Endothelial cell of umbilical vein (primary cell): ENCODE measurements around the gene VWA5B2. TPM values are rescaled to one million over a fixed set of nuclear protein-coding genes. Genes with fewer than 3 reads are reported as not detected.

Source experiments
- BruUV-seq: library from RNA; stranded (reverse); fragments of 400-500 nt; replicated peaks from 2 replicates; lab custom pipeline; 2021; lab: Mats Ljungman, UMichigan
- CTCF ChIA-PET: fragments of 300-600, 350-600 bp; sonication (Branson Sonifier 250); formaldehyde crosslinking; loops from one replicate; lab custom pipeline; 2021; ENCODE audit warnings: antibody characterized with exemption, inconsistent platforms; lab: Charles Lee
- POLR2A ChIA-PET: fragments of 300-600, 350-600 bp; sonication (Branson Sonifier 250); formaldehyde crosslinking; loops from one replicate; lab custom pipeline; 2021; ENCODE audit warnings: antibody characterized with exemption, inconsistent platforms; lab: Charles Lee
- DNase-seq: peaks from one replicate; pipeline ENCODE4 v3.0.0-alpha.2; 2011; ENCODE audit warnings: low read depth, low spot score
- FAIRE-seq: peaks from 2 replicates; lab custom pipeline; 2011; peaks lifted over from hg19 to GRCh38; lab: Jason Lieb, UNC
- H2AFZ ChIP-seq: 2 replicates; pipeline ENCODE4 v1.6.0; 2012; ENCODE audit warnings: low read depth, low read length, control low read depth, inconsistent platforms
- H3K27ac ChIP-seq: 2 replicates; pipeline ENCODE4 v1.5.1; 2011; ENCODE audit warnings: low read depth, mild to moderate bottlenecking, control low read depth, low read length, moderate library complexity; ENCODE audit not compliant: insufficient read depth
- H3K27me3 ChIP-seq, 2 experiments: 2 replicates each; pipeline versions ENCODE4 v1.6.0 to v1.6.1; 2011; ENCODE audit warnings: low read length in 2 of 2, mixed read lengths in 1 of 2; ENCODE audit not compliant: control insufficient read depth in 2 of 2, insufficient read depth in 2 of 2
- H3K36me3 ChIP-seq, 2 experiments: 2 replicates in 1 of 2; 3 replicates in 1 of 2; pipeline ENCODE4 v1.5.1; 2011; ENCODE audit warnings: low read length in 2 of 2, mild to moderate bottlenecking in 1 of 2, moderate library complexity in 1 of 2; ENCODE audit not compliant: control insufficient read depth in 2 of 2, insufficient read depth in 2 of 2; ENCODE audit errors: extremely low read depth in 1 of 2
- H3K4me1 ChIP-seq: 3 replicates; pipeline ENCODE4 v1.5.1; 2011; ENCODE audit warnings: mild to moderate bottlenecking, low read length; ENCODE audit not compliant: control insufficient read depth, insufficient read depth; ENCODE audit errors: extremely low read depth
- H3K4me2 ChIP-seq: 2 replicates; pipeline ENCODE4 v1.6.1; 2011; ENCODE audit warnings: low read length, control low read depth, mixed read lengths; ENCODE audit not compliant: insufficient read depth
- H3K4me3 ChIP-seq, 3 experiments: fragments of 200-600 bp in 1 of 3; sonication (generic), shearing (Covaris generic) in 1 of 3; replicated peaks in 1 of 3; 2 replicates each; pipeline ENCODE4 v1.5.1; 2011 to 2016; ENCODE audit warnings: control low read depth in 3 of 3, low read length in 3 of 3, mild to moderate bottlenecking in 2 of 3, inconsistent platforms in 1 of 3, low read depth in 1 of 3, moderate library complexity in 1 of 3; ENCODE audit not compliant: insufficient read depth in 1 of 3
- H3K79me2 ChIP-seq: 2 replicates; pipeline ENCODE4 v1.6.0; 2012; ENCODE audit warnings: low read length, inconsistent platforms; ENCODE audit not compliant: control insufficient read depth, insufficient read depth
- H3K9ac ChIP-seq: replicated peaks from 2 replicates; pipeline ENCODE3; 2011; ENCODE audit warnings: low read length, control low read depth; ENCODE audit not compliant: insufficient read depth; ENCODE audit errors: extremely low read depth
- H3K9me1 ChIP-seq: replicated peaks from 3 replicates; pipeline ENCODE4 v1.6.0; 2011; ENCODE audit warnings: mild to moderate bottlenecking, low read length; ENCODE audit not compliant: control insufficient read depth, insufficient read depth; ENCODE audit errors: extremely low read depth
- H3K9me3 ChIP-seq: replicated peaks from 2 replicates; pipeline ENCODE4 v1.5.1; 2012; ENCODE audit warnings: low read length, inconsistent platforms; ENCODE audit not compliant: control insufficient read depth, insufficient read depth
- H4K20me1 ChIP-seq: replicated peaks from 2 replicates; pipeline ENCODE3; 2011; ENCODE audit warnings: mild to moderate bottlenecking, low read length; ENCODE audit not compliant: control insufficient read depth, insufficient read depth; ENCODE audit errors: extremely low read depth
- EZH2 ChIP-seq: IDR thresholded peaks from 2 replicates; pipeline ENCODE4 v1.6.1; 2012; ENCODE audit warnings: borderline replicate concordance, low read depth, mild to moderate bottlenecking, moderate library complexity, low read length, inconsistent platforms; ENCODE audit not compliant: severe bottlenecking
- FOS ChIP-seq: IDR thresholded peaks from 2 replicates; pipeline ENCODE4 v1.6.1; 2011; ENCODE audit warnings: mild to moderate bottlenecking, low read length, moderate library complexity, borderline replicate concordance; ENCODE audit not compliant: insufficient read depth
- GATA2 ChIP-seq: IDR thresholded peaks from 2 replicates; pipeline ENCODE4 v1.7.0; 2011; ENCODE audit warnings: low read depth, mild to moderate bottlenecking, moderate library complexity, mixed read lengths, low read length; ENCODE audit not compliant: insufficient read length, insufficient read depth
- JUN ChIP-seq: IDR thresholded peaks from 2 replicates; pipeline ENCODE4 v1.6.1; 2011; ENCODE audit warnings: borderline replicate concordance, low read depth; ENCODE audit not compliant: insufficient read length, insufficient read depth
- MYC ChIP-seq: IDR thresholded peaks from one replicate; pipeline ENCODE4 v1.6.1; 2011; ENCODE audit warnings: mild to moderate bottlenecking, low read depth, low read length
- POLR2A ChIP-seq: IDR thresholded peaks from 2 replicates; pipeline ENCODE4 v1.6.1; 2012; ENCODE audit warnings: low read depth, mild to moderate bottlenecking, control low read depth, low read length
- POLR2AphosphoS5 ChIP-seq: IDR thresholded peaks from 2 replicates; pipeline ENCODE4 v1.6.1; 2012; ENCODE audit warnings: low read depth, mild to moderate bottlenecking, control low read depth, low read length, moderate library complexity; ENCODE audit not compliant: insufficient read depth
- dilution Hi-C: fragments of 300-500 bp; cut with MboI; formaldehyde crosslinking; loops from one replicate; pipeline ENCODE4 v1.15.0; 2019; ENCODE audit warnings: low sequenced_read_pairs; ENCODE audit not compliant: extremely low pct_ligation_motif_present
- intact Hi-C: fragments of 100-400 bp; cut with micrococcal nuclease; formaldehyde crosslinking; loops from one replicate; pipeline ENCODE4 v1.10.0; 2022
- polyA plus RNA-seq, 4 experiments: library from polyadenylated mRNA; depleted of rRNA in 3 of 4; stranded (reverse) in 3 of 4; unstranded in 1 of 4; fragments of >200 nt; gene quantifications; 2 replicates each; pipeline versions ENCODE4 v1.2.1 to v1.2.3, GENCODE V29; 2011 to 2012; ENCODE audit warnings: missing spikeins in 1 of 4
- total RNA-seq: library from RNA; stranded (reverse); gene quantifications from 2 replicates; pipeline ENCODE4 v1.2.3, GENCODE V29; 2021
- TF ChIP-seq, protein P1 (sequence below), 2 donors: IDR thresholded peaks; 1 replicate in 1 of 2; 2 replicates in 1 of 2; pipeline ENCODE4 v1.5.1; 2011; ENCODE audit warnings: low read length in 2 of 2, mild to moderate bottlenecking in 2 of 2, moderate library complexity in 2 of 2, control low read depth in 1 of 2, inconsistent platforms in 1 of 2, low read depth in 1 of 2; ENCODE audit not compliant: insufficient read depth in 1 of 2; ENCODE audit errors: extremely low read depth in 1 of 2
- TF ChIP-seq, protein P2 (sequence below): IDR thresholded peaks from 2 replicates; pipeline ENCODE4 v1.6.1; 2011; ENCODE audit not compliant: insufficient read depth, insufficient read length

The VWA5B2 gene
- total and polyA plus RNA-seq, 2 donors (not counting 3 experiments of a cell fraction or from before 2014, with no cell fraction given), result 0.03 TPM; not detected in 1

GRCh38 chr3:184184546-184185230 lies 44.7 kb upstream of the VWA5B2 start:
- Histone ChIP-seq H3K4me3 (no peak overlapping the region), H3K4me1 (peaks cover 22% of the 10 kb centered on the region), H3K9me1 (no peaks in the 10 kb centered on the region), H3K27me3 (no peaks in the 10 kb centered on the region), H3K36me3 (peaks cover 30 to 58% of the 10 kb centered on the region in 2 experiments), H3K4me2 (peak overlapping the region; percentile 33), H2AFZ (no peak overlapping the region), H4K20me1 (no peaks in the 10 kb centered on the region), H3K9ac (peak overlapping the region; percentile 37), H3K27ac (peak overlapping the region; percentile 64), H3K9me3 (no peaks in the 10 kb centered on the region), H3K79me2 (peaks cover 25% of the 10 kb centered on the region)
- TF ChIP-seq, protein P1, sequence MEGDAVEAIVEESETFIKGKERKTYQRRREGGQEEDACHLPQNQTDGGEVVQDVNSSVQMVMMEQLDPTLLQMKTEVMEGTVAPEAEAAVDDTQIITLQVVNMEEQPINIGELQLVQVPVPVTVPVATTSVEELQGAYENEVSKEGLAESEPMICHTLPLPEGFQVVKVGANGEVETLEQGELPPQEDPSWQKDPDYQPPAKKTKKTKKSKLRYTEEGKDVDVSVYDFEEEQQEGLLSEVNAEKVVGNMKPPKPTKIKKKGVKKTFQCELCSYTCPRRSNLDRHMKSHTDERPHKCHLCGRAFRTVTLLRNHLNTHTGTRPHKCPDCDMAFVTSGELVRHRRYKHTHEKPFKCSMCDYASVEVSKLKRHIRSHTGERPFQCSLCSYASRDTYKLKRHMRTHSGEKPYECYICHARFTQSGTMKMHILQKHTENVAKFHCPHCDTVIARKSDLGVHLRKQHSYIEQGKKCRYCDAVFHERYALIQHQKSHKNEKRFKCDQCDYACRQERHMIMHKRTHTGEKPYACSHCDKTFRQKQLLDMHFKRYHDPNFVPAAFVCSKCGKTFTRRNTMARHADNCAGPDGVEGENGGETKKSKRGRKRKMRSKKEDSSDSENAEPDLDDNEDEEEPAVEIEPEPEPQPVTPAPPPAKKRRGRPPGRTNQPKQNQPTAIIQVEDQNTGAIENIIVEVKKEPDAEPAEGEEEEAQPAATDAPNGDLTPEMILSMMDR (IDR thresholded peaks at IDR 0.05; ENCODE audit: extremely low read depth in 1 of 2, insufficient read depth in 1 of 2, low read depth in 1 of 2, low read length in 2 of 2), result no peak
- TF ChIP-seq, protein P2, sequence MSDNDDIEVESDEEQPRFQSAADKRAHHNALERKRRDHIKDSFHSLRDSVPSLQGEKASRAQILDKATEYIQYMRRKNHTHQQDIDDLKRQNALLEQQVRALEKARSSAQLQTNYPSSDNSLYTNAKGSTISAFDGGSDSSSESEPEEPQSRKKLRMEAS, result no peak
- TF ChIP-seq MYC (no peak), GATA2 (no peak), EZH2 (no peak), POLR2A (no peak), POLR2AphosphoS5 (no peak), FOS (no peak), JUN (no peak)
- CTCF ChIA-PET, result interaction anchor here (0.7 to 3.7 kb wide), 7 partner anchors 8 to 289 kb away, joined by 3 to 25 read pairs (median 4); partner anchors contain the start of gene AP2M1
- dilution Hi-C loops, result no loop called here
- peak; percentile 33 for FAIRE-seq
- BruUV-seq, result no TSS peak
- POLR2A ChIA-PET, result interaction anchor here (1.2 kb wide), 1 partner anchor 11 kb away, joined by 5 read pairs; no protein-coding TSS in a partner anchor
- intact Hi-C loops, result loop anchor here (1.0 to 5.0 kb wide), 4 partner anchors 8 to 166 kb away; partner anchors contain the start of gene VWA5B2
- no peak for DNase-seq
